H1 (cell line): ENCODE measurements around the gene PRKN. TPM values are rescaled to one million over a fixed set of nuclear protein-coding genes. Genes with fewer than 3 reads are reported as not detected.

Experiments used
- CTCF ChIA-PET: fragments of 300-600 bp; sonication (Branson Sonifier 250); formaldehyde crosslinking; loops from one replicate; lab custom pipeline; 2021; ENCODE audit not compliant: partially characterized antibody; lab: Charles Lee
- POLR2A ChIA-PET: fragments of 300-600 bp; sonication (Branson Sonifier 250); formaldehyde crosslinking; loops from one replicate; lab custom pipeline; 2021; ENCODE audit warnings: inconsistent platforms; ENCODE audit not compliant: partially characterized antibody; lab: Charles Lee
- DNase-seq, 2 experiments: peaks; one replicate each; pipeline versions ENCODE4 v3.0.0 to v3.0.0-alpha.2; 2010 to 2022; ENCODE audit warnings: low spot score in 2 of 2, low read depth in 1 of 2, mixed read lengths in 1 of 2
- FAIRE-seq: peaks from 2 replicates; lab custom pipeline; 2011; peaks lifted over from hg19 to GRCh38; lab: Jason Lieb, UNC
- H2AFZ ChIP-seq: 2 replicates; pipeline ENCODE4 v1.8.1; 2012; ENCODE audit warnings: low read length, inconsistent platforms
- H2AK5ac ChIP-seq: 2 replicates; pipeline ENCODE4 v1.6.1; 2013; ENCODE audit warnings: low read depth, low read length
- H2BK120ac ChIP-seq: replicated peaks from 2 replicates; pipeline ENCODE3; 2013; ENCODE audit warnings: low read depth, low read length, inconsistent platforms
- H2BK12ac ChIP-seq: 2 replicates; pipeline ENCODE4 v1.6.1; 2013; ENCODE audit warnings: low read depth, low read length
- H2BK15ac ChIP-seq: 2 replicates; pipeline ENCODE4 v1.6.1; 2013; ENCODE audit warnings: low read length
- H2BK20ac ChIP-seq: 2 replicates; pipeline ENCODE4 v1.6.1; 2013; ENCODE audit warnings: low read length
- H2BK5ac ChIP-seq: 2 replicates; pipeline ENCODE4 v1.6.1; 2013; ENCODE audit warnings: low read depth, low read length
- H3K14ac ChIP-seq: 2 replicates; pipeline ENCODE4 v1.6.1; 2013; ENCODE audit warnings: inconsistent platforms; ENCODE audit not compliant: insufficient read length
- H3K18ac ChIP-seq: 2 replicates; pipeline ENCODE4 v1.6.1; 2013; ENCODE audit warnings: low read length; ENCODE audit errors: extremely low read depth
- H3K23ac ChIP-seq: 2 replicates; pipeline ENCODE4 v1.6.1; 2013; ENCODE audit warnings: inconsistent platforms; ENCODE audit not compliant: insufficient read length
- H3K23me2 ChIP-seq: 2 replicates; pipeline ENCODE4 v1.6.1; 2013; ENCODE audit warnings: low read depth, low read length
- H3K27ac ChIP-seq: 2 replicates; pipeline ENCODE4 v1.6.1; 2011; ENCODE audit warnings: low read depth, low read length, inconsistent platforms
- H3K27me3 ChIP-seq, 4 experiments: replicated peaks in 1 of 4; 1 replicate in 1 of 4; 2 replicates in 3 of 4; pipeline versions ENCODE4 v1.6.1 to v1.8.1; 2011 to 2013; ENCODE audit warnings: low read length in 3 of 4, mild to moderate bottlenecking in 3 of 4, inconsistent platforms in 2 of 4, mixed read lengths in 2 of 4, moderate library complexity in 1 of 4; ENCODE audit not compliant: control insufficient read depth in 3 of 4, insufficient read depth in 3 of 4; ENCODE audit errors: extremely low read depth in 1 of 4
- H3K36me3 ChIP-seq, 4 experiments: 2 replicates each; pipeline versions ENCODE4 v1.6.1 to v1.8.1; 2011 to 2013; ENCODE audit warnings: mild to moderate bottlenecking in 4 of 4, low read length in 3 of 4, moderate library complexity in 2 of 4, control low read depth in 1 of 4, inconsistent platforms in 1 of 4; ENCODE audit not compliant: insufficient read depth in 4 of 4, control insufficient read depth in 2 of 4
- H3K4ac ChIP-seq: replicated peaks from 2 replicates; pipeline ENCODE3; 2013; ENCODE audit warnings: low read length, low read depth, mixed read lengths, inconsistent platforms; ENCODE audit not compliant: insufficient read length
- H3K4me1 ChIP-seq, 4 experiments: replicated peaks in 1 of 4; 1 replicate in 1 of 4; 2 replicates in 3 of 4; pipeline versions ENCODE4 v1.6.1 to v1.8.1; 2011 to 2013; ENCODE audit warnings: low read length in 3 of 4, inconsistent platforms in 2 of 4, mixed read lengths in 1 of 4; ENCODE audit not compliant: insufficient read depth in 4 of 4, control insufficient read depth in 3 of 4
- H3K4me2 ChIP-seq, 2 experiments: 2 replicates each; pipeline versions ENCODE4 v1.6.1 to v1.8.1; 2011 to 2013; ENCODE audit warnings: low read depth in 2 of 2, low read length in 2 of 2, control low read depth in 1 of 2, inconsistent platforms in 1 of 2, mild to moderate bottlenecking in 1 of 2; ENCODE audit not compliant: insufficient read depth in 1 of 2
- H3K4me3 ChIP-seq, 4 experiments: fragments of 200-600, 300-600 bp in 1 of 4; sonication (generic), shearing (Covaris generic), sonication (Bioruptor Twin) in 1 of 4; 2 replicates each; pipeline versions ENCODE4 v1.5.1 to v1.8.1; 2011 to 2016; ENCODE audit warnings: low read length in 4 of 4, low read depth in 3 of 4, control low read depth in 2 of 4, inconsistent platforms in 2 of 4, mild to moderate bottlenecking in 2 of 4, mixed read lengths in 1 of 4, moderate library complexity in 1 of 4; ENCODE audit not compliant: insufficient read depth in 2 of 4; ENCODE audit errors: extremely low read depth in 1 of 4
- H3K56ac ChIP-seq: replicated peaks from 2 replicates; pipeline ENCODE3; 2013; ENCODE audit warnings: low read depth, mild to moderate bottlenecking, mixed read lengths, low read length, inconsistent platforms; ENCODE audit not compliant: insufficient read length
- H3K79me1 ChIP-seq: 2 replicates; pipeline ENCODE4 v1.6.1; 2013; ENCODE audit warnings: low read depth, low read length, control low read depth
- H3K79me2 ChIP-seq, 2 experiments: 2 replicates each; pipeline versions ENCODE4 v1.6.1 to v1.8.1; 2012 to 2013; ENCODE audit warnings: low read length in 2 of 2, mild to moderate bottlenecking in 2 of 2, inconsistent platforms in 1 of 2; ENCODE audit not compliant: insufficient read depth in 2 of 2, control insufficient read depth in 1 of 2
- H3K9ac ChIP-seq, 4 experiments: replicated peaks in 1 of 4; 1 replicate in 1 of 4; 2 replicates in 3 of 4; pipeline versions ENCODE4 v1.6.1 to v1.8.1; 2011 to 2013; ENCODE audit warnings: low read depth in 3 of 4, low read length in 3 of 4, control low read depth in 2 of 4, mild to moderate bottlenecking in 2 of 4, moderate library complexity in 2 of 4, inconsistent platforms in 1 of 4; ENCODE audit errors: extremely low read depth in 1 of 4
- H3K9me3 ChIP-seq, 2 experiments: 2 replicates each; pipeline versions ENCODE4 v1.6.1 to v1.8.1; 2012 to 2013; ENCODE audit warnings: mild to moderate bottlenecking in 2 of 2, moderate library complexity in 2 of 2, control low read depth in 1 of 2, inconsistent platforms in 1 of 2, low read depth in 1 of 2, low read length in 1 of 2, mixed read lengths in 1 of 2; ENCODE audit not compliant: insufficient read depth in 2 of 2
- H4K20me1 ChIP-seq, 2 experiments: replicated peaks in 1 of 2; 2 replicates each; pipeline versions ENCODE3 to v1.8.1; 2011 to 2013; ENCODE audit warnings: inconsistent platforms in 2 of 2, low read length in 2 of 2, mild to moderate bottlenecking in 1 of 2; ENCODE audit not compliant: insufficient read depth in 2 of 2, control insufficient read depth in 1 of 2
- H4K5ac ChIP-seq: 2 replicates; pipeline ENCODE4 v1.6.1; 2013; ENCODE audit warnings: low read length, low read depth, mixed read lengths, inconsistent platforms; ENCODE audit not compliant: insufficient read length
- H4K8ac ChIP-seq: 2 replicates; pipeline ENCODE4 v1.8.0; 2013; ENCODE audit warnings: mild to moderate bottlenecking, moderate library complexity, low read length, inconsistent platforms; ENCODE audit not compliant: insufficient read depth; ENCODE audit errors: extremely low read depth
- H4K91ac ChIP-seq: replicated peaks from 2 replicates; pipeline ENCODE3; 2013; ENCODE audit warnings: low read length, mixed read lengths, inconsistent platforms; ENCODE audit not compliant: insufficient read length
- BACH1 ChIP-seq: IDR thresholded peaks from 2 replicates; pipeline ENCODE4 v1.6.1; 2012; ENCODE audit warnings: low read length, improper control_type of control experiment
- CBX5 ChIP-seq: fragments of 300-800, 300-1000 bp; sonication (generic); IDR thresholded peaks from 2 replicates; pipeline ENCODE4 v1.7.1; 2016; ENCODE audit warnings: antibody characterized with exemption, low read length, low read depth
- EP300 ChIP-seq, 2 experiments: IDR thresholded peaks; 1 replicate in 1 of 2; 2 replicates in 1 of 2; pipeline ENCODE4 v1.6.1; 2011 to 2012; ENCODE audit warnings: low read depth in 2 of 2, low read length in 2 of 2, mild to moderate bottlenecking in 2 of 2, borderline replicate concordance in 1 of 2, inconsistent platforms in 1 of 2, moderate library complexity in 1 of 2
- GTF2F1 ChIP-seq: IDR thresholded peaks from 2 replicates; pipeline ENCODE4 v1.6.1; 2012; ENCODE audit warnings: low read depth, low read length, improper control_type of control experiment, borderline replicate concordance
- JUND ChIP-seq: IDR thresholded peaks from 2 replicates; pipeline ENCODE4 v1.6.1; 2011; ENCODE audit warnings: mild to moderate bottlenecking, improper control_type of control experiment, low read length
- KDM4A ChIP-seq: IDR thresholded peaks from one replicate; pipeline ENCODE4 v1.7.1; 2012; ENCODE audit warnings: low read depth, mild to moderate bottlenecking, moderate library complexity, low read length, inconsistent platforms; ENCODE audit not compliant: severe bottlenecking
- POLR2AphosphoS5 ChIP-seq: IDR thresholded peaks from 2 replicates; pipeline ENCODE4 v1.6.1; 2011; ENCODE audit warnings: low read depth, low read length
- RNF2 ChIP-seq: fragments of 200-900, 300-1000 bp; sonication (generic); IDR thresholded peaks from 2 replicates; pipeline ENCODE4 v1.7.1; 2016; ENCODE audit warnings: borderline replicate concordance, low read depth, mild to moderate bottlenecking, antibody characterized with exemption, low read length; ENCODE audit not compliant: poor library complexity, severe bottlenecking; ENCODE audit errors: missing control alignments
- SP1 ChIP-seq: IDR thresholded peaks from 2 replicates; pipeline ENCODE4 v1.6.1; 2011; ENCODE audit warnings: low read depth, low read length
- SP2 ChIP-seq: IDR thresholded peaks from 2 replicates; pipeline ENCODE4 v1.6.1; 2012; ENCODE audit warnings: mild to moderate bottlenecking, low read length, inconsistent platforms
- YY1 ChIP-seq: IDR thresholded peaks from 2 replicates; pipeline ENCODE4 v1.6.1; 2011; ENCODE audit warnings: low read depth, mild to moderate bottlenecking, low read length
- WGBS, 2 experiments: shearing (Covaris generic) in 1 of 2; methylation state at CpG; one replicate each; pipeline versions ENCODE4 v1.1.6 to v1.1.7; 2013 to 2015; ENCODE audit warnings: low lambda C conversion rate in 2 of 2, mixed read lengths in 2 of 2, inconsistent platforms in 1 of 2, low coverage in 1 of 2, missing lambda C conversion rate in 1 of 2; ENCODE audit not compliant: insufficient replicate concordance in 2 of 2, insufficient coverage in 1 of 2, insufficient read length in 1 of 2; ENCODE audit errors: extremely low coverage in 1 of 2, missing lambda C conversion rate in 1 of 2; 5-methylcytosine and 5-hydroxymethylcytosine counted together
- polyA plus RNA-seq, 7 experiments: library from polyadenylated mRNA; depleted of rRNA in 3 of 7; stranded (reverse) in 5 of 7; unstranded in 2 of 7; fragments of >200 nt in 5 of 7; fragments of 200-250 nt in 2 of 7; gene quantifications; 1 replicate in 5 of 7; 2 replicates in 1 of 7; 4 replicates in 1 of 7; pipeline versions ENCODE4 v1.2.1 to v1.2.3, GENCODE V29; 2011 to 2013; ENCODE audit warnings: missing spikeins in 2 of 7, mixed read lengths in 2 of 7
- total RNA-seq: library from RNA; stranded (reverse); fragmentation: NEBNext Ultra II Directional; extraction: Animal tissue kit (Norgen Biotek cat#: 25700); gene quantifications from 2 replicates; pipeline ENCODE4 v1.2.1, GENCODE V29; 2021
- TF ChIP-seq, protein P1 (sequence below): IDR thresholded peaks from 2 replicates; pipeline ENCODE4 v1.6.1; 2011; ENCODE audit warnings: low read depth, mild to moderate bottlenecking, low read length; ENCODE audit not compliant: insufficient read depth

PRKN gene
- total and polyA plus RNA-seq, 2 of the 8 experiments (the other 6 are each of a cell fraction or from before 2014, with no cell fraction given), result 0.13 to 0.29 TPM

- ChIA-PET CTCF (no interaction called here), POLR2A (no interaction called here)
- Histone ChIP-seq H3K27ac (no peak overlapping the region), H2BK120ac (no peak overlapping the region), H4K8ac (no peak overlapping the region), H4K5ac (no peak overlapping the region), H3K27me3 (no peaks in the 10 kb centered on the region), H3K23ac (no peak overlapping the region), H2BK15ac (no peak overlapping the region), H3K79me1 (no peaks in the 10 kb centered on the region), H2BK5ac (no peak overlapping the region), H3K4ac (no peak overlapping the region), H3K9me3 (no peaks in the 10 kb centered on the region), H3K4me3 (no peak overlapping the region), H3K9ac (no peak overlapping the region), H2BK20ac (no peak overlapping the region), H3K36me3 (no peaks in the 10 kb centered on the region), H3K18ac (no peak overlapping the region), H3K79me2 (no peaks in the 10 kb centered on the region), H2BK12ac (no peak overlapping the region), H4K91ac (no peak overlapping the region), H4K20me1 (no peaks in the 10 kb centered on the region), H3K56ac (no peak overlapping the region), H2AFZ (no peak overlapping the region), H3K14ac (no peak overlapping the region), H2AK5ac (no peak overlapping the region), H3K23me2 (no peaks in the 10 kb centered on the region), H3K4me1 (no peaks in the 10 kb centered on the region), H3K4me2 (no peak overlapping the region)
- no peak for FAIRE-seq
- no peak for DNase-seq
- 93% methylated on average over 5 of the region's 5 CpGs; no CpG with 5 or more reads in 1 of the 2 experiments for WGBS, 2 experiments
- no peak for TF ChIP-seq GTF2F1
- no peak for TF ChIP-seq KDM4A
- no peak for TF ChIP-seq CBX5
- no peak for TF ChIP-seq EP300 (IDR thresholded peaks at IDR 0.05; ENCODE audit: borderline replicate concordance in 1 of 2, low read depth in 2 of 2, low read length in 2 of 2)
- TF ChIP-seq, protein P1, sequence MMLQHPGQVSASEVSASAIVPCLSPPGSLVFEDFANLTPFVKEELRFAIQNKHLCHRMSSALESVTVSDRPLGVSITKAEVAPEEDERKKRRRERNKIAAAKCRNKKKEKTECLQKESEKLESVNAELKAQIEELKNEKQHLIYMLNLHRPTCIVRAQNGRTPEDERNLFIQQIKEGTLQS, result no peak
- no peak for TF ChIP-seq SP1
- no peak for TF ChIP-seq POLR2AphosphoS5
- TF ChIP-seq SP2, result no peak
- no peak for TF ChIP-seq RNF2
- TF ChIP-seq YY1, result no peak
- no peak for TF ChIP-seq BACH1
- TF ChIP-seq JUND, result no peak
These were observed 803.0 kb downstream of the PRKN start for GRCh38 chr6:161924516-161925116.
